IPS-18c (cell line): Measurements from ENCODE around the gene PRXL2B.
"Not testable (repeated sequence)": the region's sequence is repeated elsewhere in the genome, so short reads cannot be mapped to it uniquely, and the experiment has no call there.

ENCODE experiments used
- H3K4me3 ChIP-seq: 2 replicates; pipeline ENCODE4 v1.7.0; 2013; ENCODE audit warnings: low read depth, mild to moderate bottlenecking, low read length, moderate library complexity; ENCODE audit not compliant: insufficient read depth
- H3K9me3 ChIP-seq: one replicate; pipeline ENCODE4 v1.6.1; 2013; ENCODE audit warnings: mild to moderate bottlenecking, low read length, moderate library complexity; ENCODE audit not compliant: control insufficient read depth, insufficient read depth

PRXL2B gene

GRCh38 chr1:2575801-2576663 lies 10.5 kb upstream of the PRXL2B start:
- peaks cover 4% of the 10 kb centered on the region for H3K9me3 ChIP-seq
- H3K4me3 ChIP-seq, result no peak overlapping the region

- not testable (repeated sequence) for H3K4me3 ChIP-seq
Observed at GRCh38 chr1:2577565-2578075, 9.0 kb upstream of the PRXL2B start.

GRCh38 chr1:2578758-2579118 lies 7.8 kb upstream of the PRXL2B start:
- no peaks in the 10 kb centered on the region for H3K9me3 ChIP-seq
- H3K4me3 ChIP-seq, result no peak overlapping the region

More at GRCh38 chr1:2577565-2578075, 9.0 kb upstream of the PRXL2B start:
- H3K9me3 ChIP-seq, result not testable (repeated sequence)

GRCh38 chr1:2580691-2581090 lies 5.9 kb upstream of the PRXL2B start:
- H3K4me3 ChIP-seq, result no peak overlapping the region

GRCh38 chr1:2582391-2582790 lies 4.2 kb upstream of the PRXL2B start:
- peaks cover 2% of the 10 kb centered on the region for H3K9me3 ChIP-seq
- H3K4me3 ChIP-seq, result no peak overlapping the region

More at GRCh38 chr1:2580691-2581090, 5.9 kb upstream of the PRXL2B start:
- H3K9me3 ChIP-seq, result peaks cover 2% of the 10 kb centered on the region

GRCh38 chr1:2583331-2583791 lies 3.2 kb upstream of the PRXL2B start:
- H3K9me3 ChIP-seq, result peaks cover 2% of the 10 kb centered on the region
- no peak overlapping the region for H3K4me3 ChIP-seq

- H3K4me3 ChIP-seq, result no peak overlapping the region
- peaks cover 2% of the 10 kb centered on the region for H3K9me3 ChIP-seq
Observed at GRCh38 chr1:2583871-2584351, 2.7 kb upstream of the PRXL2B start.

GRCh38 chr1:2584686-2585317 lies 1.8 kb upstream of the PRXL2B start:
- peak overlapping the region; percentile 89; the same call in 1 of the 2 replicates for H3K4me3 ChIP-seq
- peaks cover 2% of the 10 kb centered on the region for H3K9me3 ChIP-seq

- Histone ChIP-seq H3K4me3 (peak overlapping the region; percentile 89), H3K9me3 (peaks cover 2% of the 10 kb centered on the region)
Observed at GRCh38 chr1:2585318-2586092, 1.1 kb upstream of the PRXL2B start.

GRCh38 chr1:2587071-2587859 lies 688 bp downstream of the PRXL2B start:
- peak overlapping the region; percentile 89 for H3K4me3 ChIP-seq
- peaks cover 2% of the 10 kb centered on the region for H3K9me3 ChIP-seq

- H3K4me3 ChIP-seq, result peak overlapping the region; percentile 89; the same call in 1 of the 2 replicates
- H3K9me3 ChIP-seq, result peaks cover 2% of the 10 kb centered on the region
Observed at GRCh38 chr1:2587860-2588571, 1.4 kb downstream of the PRXL2B start.

GRCh38 chr1:2588661-2589430 lies 2.3 kb downstream of the PRXL2B start:
- Histone ChIP-seq H3K4me3 (no peak overlapping the region), H3K9me3 (peaks cover 2% of the 10 kb centered on the region)

GRCh38 chr1:2589431-2590232 lies 3.1 kb downstream of the PRXL2B start:
- H3K9me3 ChIP-seq, result peaks cover 2% of the 10 kb centered on the region
- no peak overlapping the region for H3K4me3 ChIP-seq

- peaks cover 2% of the 10 kb centered on the region for H3K9me3 ChIP-seq
- no peak overlapping the region for H3K4me3 ChIP-seq
Observed at GRCh38 chr1:2590233-2591141, 3.9 kb downstream of the PRXL2B start.
